Fibroblast of lung (primary cell): ENCODE results near the gene TMEM14A. TPM values are rescaled to one million over a fixed set of nuclear protein-coding genes. Genes with fewer than 3 reads are reported as not detected.

Experiments
- DNase-seq, 2 donors: peaks; one replicate each; pipeline versions ENCODE4 v3.0.0 to v3.0.0-alpha.2; 2010; ENCODE audit warnings: low read depth in 2 of 2
- H2AFZ ChIP-seq: 2 replicates; pipeline ENCODE4 v1.5.1; 2012; ENCODE audit warnings: low read length, control low read depth, inconsistent platforms
- H3K27ac ChIP-seq: 2 replicates; pipeline ENCODE4 v1.5.1; 2011; ENCODE audit warnings: low read length, control low read depth; ENCODE audit not compliant: insufficient read depth
- H3K27me3 ChIP-seq: 2 replicates; pipeline ENCODE4 v1.5.1; 2011; ENCODE audit warnings: mild to moderate bottlenecking, low read length; ENCODE audit not compliant: control insufficient read depth, insufficient read depth
- H3K36me3 ChIP-seq: 2 replicates; pipeline ENCODE4 v1.5.1; 2011; ENCODE audit warnings: low read length; ENCODE audit not compliant: control insufficient read depth, insufficient read depth
- H3K4me1 ChIP-seq: 2 replicates; pipeline ENCODE4 v1.5.1; 2011; ENCODE audit warnings: low read length; ENCODE audit not compliant: control insufficient read depth, insufficient read depth; ENCODE audit errors: extremely low read depth
- H3K4me2 ChIP-seq: 2 replicates; pipeline ENCODE4 v1.5.1; 2011; ENCODE audit warnings: low read length, control low read depth; ENCODE audit not compliant: insufficient read depth; ENCODE audit errors: extremely low read depth
- H3K4me3 ChIP-seq, 4 experiments: fragments of 200-600 bp in 1 of 4; sonication (generic) in 1 of 4; replicated peaks in 1 of 4; 2 replicates each; pipeline ENCODE4 v1.5.1; 2011 to 2016; ENCODE audit warnings: low read length in 4 of 4, low read depth in 3 of 4, mild to moderate bottlenecking in 3 of 4, control low read depth in 2 of 4, inconsistent platforms in 1 of 4, mixed read lengths in 1 of 4; ENCODE audit not compliant: insufficient read depth in 1 of 4; ENCODE audit errors: control extremely low read depth in 1 of 4
- H3K79me2 ChIP-seq: 2 replicates; pipeline ENCODE4 v1.5.1; 2012; ENCODE audit warnings: mild to moderate bottlenecking, low read length, inconsistent platforms; ENCODE audit not compliant: control insufficient read depth, insufficient read depth
- H3K9ac ChIP-seq: 2 replicates; pipeline ENCODE4 v1.5.1; 2011; ENCODE audit warnings: mild to moderate bottlenecking, low read length, control low read depth; ENCODE audit not compliant: insufficient read depth
- H3K9me3 ChIP-seq: 2 replicates; pipeline ENCODE4 v1.5.1; 2012; ENCODE audit warnings: low read depth, low read length; ENCODE audit not compliant: control insufficient read depth, insufficient read depth
- H4K20me1 ChIP-seq: 2 replicates; pipeline ENCODE4 v1.5.1; 2011; ENCODE audit warnings: low read length; ENCODE audit not compliant: control insufficient read depth, insufficient read depth; ENCODE audit errors: extremely low read depth
- CTCF ChIP-seq, 2 donors: IDR thresholded peaks in 1 of 2; conservative IDR thresholded peaks in 1 of 2; 1 replicate in 1 of 2; 2 replicates in 1 of 2; pipeline ENCODE4 v1.5.1; 2011 to 2012; ENCODE audit warnings: low read length in 2 of 2, control low read depth in 1 of 2, inconsistent platforms in 1 of 2, low read depth in 1 of 2, mild to moderate bottlenecking in 1 of 2
- EZH2 ChIP-seq: IDR thresholded peaks from 2 replicates; pipeline ENCODE4 v1.5.1; 2012; ENCODE audit warnings: low read length, control low read depth, mild to moderate bottlenecking; ENCODE audit errors: missing control alignments
- polyA plus RNA-seq, 2 donors: library from polyadenylated mRNA; depleted of rRNA in 1 of 2; stranded (reverse) in 1 of 2; unstranded in 1 of 2; fragments of >200 nt; gene quantifications; 2 replicates each; pipeline ENCODE4 v1.2.1, GENCODE V29; 2011 to 2012; ENCODE audit warnings: missing spikeins in 1 of 2
- total RNA-seq: library from RNA; depleted of rRNA; stranded (reverse); fragments of >200 nt; gene quantifications from 2 replicates; pipeline ENCODE4 v1.2.1, GENCODE V29; 2014

TMEM14A gene
- total and polyA plus RNA-seq, 2 donors (not counting 1 experiment from before 2014, with no cell fraction given): 38.3 to 49.0 TPM

GRCh38 chr6:52650941-52651340 lies 20.0 kb upstream of the TMEM14A start:
- H3K36me3 ChIP-seq: no peaks in the 10 kb centered on the region
- H3K27ac ChIP-seq: peak overlapping the region; percentile 64
- H2AFZ ChIP-seq: no peak overlapping the region
- H3K4me2 ChIP-seq: no peak overlapping the region
- no peaks in the 10 kb centered on the region for H3K79me2 ChIP-seq
- DNase-seq: peak in 1 of 2 donors; percentile 92
- no peak overlapping the region for H3K9ac ChIP-seq
- TF ChIP-seq CTCF (conservative IDR thresholded peaks at IDR 0.05 in 1 of 2, IDR thresholded peaks at IDR 0.05 in 1 of 2; ENCODE audit: low read depth in 1 of 2, low read length in 2 of 2) (no peak), EZH2 (no peak)
- peaks cover 2% of the 10 kb centered on the region for H3K27me3 ChIP-seq
- peaks cover 35% of the 10 kb centered on the region for H3K4me1 ChIP-seq
- no peaks in the 10 kb centered on the region for H4K20me1 ChIP-seq
- H3K4me3 ChIP-seq: no peak overlapping the region
- no peaks in the 10 kb centered on the region for H3K9me3 ChIP-seq

- no peak overlapping the region for H3K9ac ChIP-seq
- no peaks in the 10 kb centered on the region for H4K20me1 ChIP-seq
- no peak overlapping the region for H3K4me3 ChIP-seq
- H3K4me1 ChIP-seq: peaks cover 24% of the 10 kb centered on the region
- no peak overlapping the region for H2AFZ ChIP-seq
- no peaks in the 10 kb centered on the region for H3K79me2 ChIP-seq
- no peaks in the 10 kb centered on the region for H3K36me3 ChIP-seq
- TF ChIP-seq EZH2 (no peak), CTCF (conservative IDR thresholded peaks at IDR 0.05 in 1 of 2, IDR thresholded peaks at IDR 0.05 in 1 of 2; ENCODE audit: low read depth in 1 of 2, low read length in 2 of 2) (no peak)
- no peaks in the 10 kb centered on the region for H3K9me3 ChIP-seq
- no peak overlapping the region for H3K27ac ChIP-seq
- no peak overlapping the region for H3K4me2 ChIP-seq
- DNase-seq: no peak
- peaks cover 2% of the 10 kb centered on the region for H3K27me3 ChIP-seq
These were observed 17.8 kb upstream of the TMEM14A start for GRCh38 chr6:52653151-52653550.

GRCh38 chr6:52654007-52654406 lies 16.9 kb upstream of the TMEM14A start:
- TF ChIP-seq EZH2 (no peak), CTCF (conservative IDR thresholded peaks at IDR 0.05 in 1 of 2, IDR thresholded peaks at IDR 0.05 in 1 of 2; ENCODE audit: low read depth in 1 of 2, low read length in 2 of 2) (no peak)
- H3K4me2 ChIP-seq: no peak overlapping the region
- H4K20me1 ChIP-seq: no peaks in the 10 kb centered on the region
- peak overlapping the region; percentile 16 for H3K9ac ChIP-seq
- no peak overlapping the region for H3K4me3 ChIP-seq
- no peaks in the 10 kb centered on the region for H3K36me3 ChIP-seq
- no peak overlapping the region for H2AFZ ChIP-seq
- H3K27me3 ChIP-seq: peaks cover 2% of the 10 kb centered on the region
- H3K79me2 ChIP-seq: no peaks in the 10 kb centered on the region
- H3K27ac ChIP-seq: no peak overlapping the region
- H3K9me3 ChIP-seq: no peaks in the 10 kb centered on the region
- peaks cover 21% of the 10 kb centered on the region for H3K4me1 ChIP-seq
- no peak for DNase-seq
